ENCODE data around the gene PDCL3. TPM values are rescaled to one million over a fixed set of nuclear protein-coding genes. Genes with fewer than 3 reads are reported as not detected.

The PDCL3 gene
- total RNA-seq, 3 donors from 2014 or later (not counting 1 experiment from before 2014, with no cell fraction given) = 22.3 to 27.3 (median 24.8) TPM

DNA sequence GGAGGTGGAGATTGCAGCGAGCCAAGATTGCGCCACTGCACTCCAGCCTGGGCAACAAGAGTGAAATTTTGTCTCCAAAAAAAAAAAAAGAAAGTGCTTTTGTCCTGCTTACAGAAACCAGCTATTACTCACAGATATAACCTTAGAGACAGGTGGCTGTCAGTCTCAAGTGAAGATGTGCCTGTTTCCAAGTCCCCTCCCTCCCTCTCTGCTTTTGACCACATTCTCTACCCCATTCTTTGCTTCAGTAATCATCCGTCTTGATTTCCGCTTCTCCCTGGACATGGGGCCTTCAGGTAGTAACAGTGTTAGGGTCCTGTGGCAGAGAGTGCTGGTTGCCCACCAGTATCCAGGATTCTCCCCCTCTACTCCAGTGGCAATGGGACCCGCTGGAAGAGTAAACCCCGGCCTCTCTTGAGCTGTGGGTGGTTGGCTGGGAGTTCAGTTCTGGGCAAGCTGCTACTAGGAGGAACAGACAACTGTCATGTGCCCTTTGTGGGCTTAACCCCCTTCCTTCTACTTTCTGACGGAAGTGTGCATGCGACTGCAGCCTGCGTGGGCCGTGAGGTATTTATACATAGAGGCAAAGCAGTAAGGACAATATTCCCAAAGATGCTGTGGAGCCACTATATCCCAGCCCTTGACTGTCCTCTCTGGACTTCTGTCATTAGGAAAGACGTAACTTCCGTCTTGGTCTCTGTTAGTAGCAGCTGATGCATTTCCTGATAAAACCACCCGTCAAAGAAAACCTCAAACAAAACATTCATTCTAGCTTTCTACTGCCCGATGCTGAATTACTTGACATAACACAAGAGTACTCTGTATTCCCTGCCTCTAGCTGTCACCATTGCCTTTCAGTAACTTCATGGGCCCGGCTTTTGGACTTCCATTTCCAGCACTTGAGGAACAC, 17.8 kb downstream of the PDCL3 start:
- peak overlapping the region; percentile 93 for H3K27ac ChIP-seq (ENCODE audit: low read length)
- peak; percentile 72 to 93 (median 86) for ATAC-seq
- no peaks in the 10 kb centered on the region for H3K36me3 ChIP-seq (ENCODE audit: control insufficient read depth, insufficient read depth, low read length)
- intact Hi-C loops (cut with micrococcal nuclease) = loop anchor here (1.0 to 10.0 kb wide), 5 partner anchors 8 to 724 kb away; partner anchors contain the start of genes PDCL3, RNF149 and RPL31
- peak overlapping the region; percentile 27 for H3K4me3 ChIP-seq (ENCODE audit: low read length)
- no peaks in the 10 kb centered on the region for H3K9me3 Mint-ChIP-seq
- DNase-seq = peak; percentile 63 to 86
- H3K4me1 ChIP-seq (ENCODE audit: control insufficient read depth, insufficient read depth, low read length) = peaks cover 29% of the 10 kb centered on the region
- H3K27me3 Mint-ChIP-seq (ENCODE audit: low read depth in 2 of 2) = no peaks in the 10 kb centered on the region
- no peaks in the 10 kb centered on the region for H3K9me3 ChIP-seq (ENCODE audit: control insufficient read depth, insufficient read depth, low read length)
- WGBS (ENCODE audit: insufficient coverage) = 12% methylated on average over 12 of the region's 15 CpGs
- peaks cover 2% of the 10 kb centered on the region for H3K36me3 Mint-ChIP-seq
- TF ChIP-seq, protein P1, sequence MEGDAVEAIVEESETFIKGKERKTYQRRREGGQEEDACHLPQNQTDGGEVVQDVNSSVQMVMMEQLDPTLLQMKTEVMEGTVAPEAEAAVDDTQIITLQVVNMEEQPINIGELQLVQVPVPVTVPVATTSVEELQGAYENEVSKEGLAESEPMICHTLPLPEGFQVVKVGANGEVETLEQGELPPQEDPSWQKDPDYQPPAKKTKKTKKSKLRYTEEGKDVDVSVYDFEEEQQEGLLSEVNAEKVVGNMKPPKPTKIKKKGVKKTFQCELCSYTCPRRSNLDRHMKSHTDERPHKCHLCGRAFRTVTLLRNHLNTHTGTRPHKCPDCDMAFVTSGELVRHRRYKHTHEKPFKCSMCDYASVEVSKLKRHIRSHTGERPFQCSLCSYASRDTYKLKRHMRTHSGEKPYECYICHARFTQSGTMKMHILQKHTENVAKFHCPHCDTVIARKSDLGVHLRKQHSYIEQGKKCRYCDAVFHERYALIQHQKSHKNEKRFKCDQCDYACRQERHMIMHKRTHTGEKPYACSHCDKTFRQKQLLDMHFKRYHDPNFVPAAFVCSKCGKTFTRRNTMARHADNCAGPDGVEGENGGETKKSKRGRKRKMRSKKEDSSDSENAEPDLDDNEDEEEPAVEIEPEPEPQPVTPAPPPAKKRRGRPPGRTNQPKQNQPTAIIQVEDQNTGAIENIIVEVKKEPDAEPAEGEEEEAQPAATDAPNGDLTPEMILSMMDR (IDR thresholded peaks at IDR 0.05) = no peak
- H3K4me1 Mint-ChIP-seq = peaks cover 36 to 40% of the 10 kb centered on the region in 2 donors
- H3K27me3 ChIP-seq (ENCODE audit: control insufficient read depth, insufficient read depth, low read length) = no peaks in the 10 kb centered on the region
- H3K27ac Mint-ChIP-seq = peak overlapping the region; percentile 99 to 100
- H3K4me3 Mint-ChIP-seq = peak overlapping the region; percentile 92

DNA sequence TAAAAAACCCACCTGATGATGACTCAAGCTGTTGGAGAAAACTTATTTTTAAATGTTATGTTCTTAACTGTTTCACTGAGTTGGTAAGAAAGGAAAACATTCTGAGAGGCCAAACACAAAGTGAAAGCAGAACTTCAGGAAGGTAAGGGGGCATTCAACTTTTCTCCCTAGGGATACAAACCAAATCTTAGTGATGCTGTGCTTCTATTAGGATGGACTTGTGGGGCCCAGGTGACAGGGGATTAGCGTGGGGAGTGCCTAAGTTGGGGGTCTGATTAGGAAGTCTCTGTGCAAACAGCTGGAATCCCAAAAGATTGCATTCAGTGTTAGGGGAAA, 18.5 kb downstream of the PDCL3 start:
- Mint-ChIP-seq H3K9me3 (no peaks in the 10 kb centered on the region), H3K36me3 (no peaks in the 10 kb centered on the region), H3K27me3 (ENCODE audit: low read depth in 2 of 2) (no peaks in the 10 kb centered on the region), H3K4me1 (peaks cover 37 to 46% of the 10 kb centered on the region in 2 donors), H3K27ac (peak overlapping the region; percentile 99 to 100), H3K4me3 (peak overlapping the region; percentile 92)
- no peaks in the 10 kb centered on the region for H3K9me3 ChIP-seq (ENCODE audit: control insufficient read depth, insufficient read depth, low read length)
- peak; percentile 4 to 26 (median 26) for ATAC-seq
- WGBS (ENCODE audit: insufficient coverage) = 52% methylated on average over 1 of the region's 1 CpG
- H3K27me3 ChIP-seq (ENCODE audit: control insufficient read depth, insufficient read depth, low read length) = no peaks in the 10 kb centered on the region
- H3K36me3 ChIP-seq (ENCODE audit: control insufficient read depth, insufficient read depth, low read length) = no peaks in the 10 kb centered on the region
- TF ChIP-seq, protein P1 (IDR thresholded peaks at IDR 0.05) = no peak
- peak overlapping the region; percentile 93 for H3K27ac ChIP-seq (ENCODE audit: low read length)
- no peak for DNase-seq
- H3K4me3 ChIP-seq (ENCODE audit: low read length) = peak overlapping the region; percentile 27
- H3K4me1 ChIP-seq (ENCODE audit: control insufficient read depth, insufficient read depth, low read length) = peaks cover 29% of the 10 kb centered on the region
- intact Hi-C loops (cut with micrococcal nuclease) = loop anchor here (1.0 to 10.0 kb wide), 4 partner anchors 14 to 724 kb away; partner anchors contain the start of genes PDCL3, RNF149 and RPL31

DNA sequence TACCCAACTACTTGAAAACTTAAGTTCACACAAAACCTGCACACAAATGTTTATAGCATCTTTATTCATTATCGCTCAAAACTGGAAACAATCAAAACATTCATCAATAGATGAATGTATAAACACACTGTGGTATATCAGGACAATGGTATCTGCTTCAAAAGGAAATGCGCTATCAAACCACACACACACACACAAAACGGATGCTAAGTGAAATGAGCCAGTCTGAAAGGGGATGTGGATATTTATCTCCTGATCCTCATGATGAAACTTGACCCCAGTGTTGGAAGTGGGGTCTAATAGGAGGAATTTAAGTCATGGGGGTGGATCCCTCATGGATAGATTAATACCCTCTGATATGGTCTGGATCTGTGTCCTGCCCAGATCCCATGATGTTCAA, 22.0 kb downstream of the PDCL3 start:
- DNase-seq = peak in 1 of 2 donors; percentile 39
- no peaks in the 10 kb centered on the region for H3K36me3 Mint-ChIP-seq
- Histone ChIP-seq H3K27me3 (ENCODE audit: control insufficient read depth, insufficient read depth, low read length) (no peaks in the 10 kb centered on the region), H3K4me3 (ENCODE audit: low read length) (no peak overlapping the region), H3K4me1 (ENCODE audit: control insufficient read depth, insufficient read depth, low read length) (peaks cover 43% of the 10 kb centered on the region), H3K27ac (ENCODE audit: low read length) (no peak overlapping the region), H3K36me3 (ENCODE audit: control insufficient read depth, insufficient read depth, low read length) (no peaks in the 10 kb centered on the region), H3K9me3 (ENCODE audit: control insufficient read depth, insufficient read depth, low read length) (no peaks in the 10 kb centered on the region)
- H3K9me3 Mint-ChIP-seq = no peaks in the 10 kb centered on the region
- H3K4me3 Mint-ChIP-seq = no peak overlapping the region
- H3K27ac Mint-ChIP-seq = peak overlapping the region; percentile 43 to 63
- H3K4me1 Mint-ChIP-seq = peaks cover 53 to 68% of the 10 kb centered on the region in 2 donors
- intact Hi-C loops (cut with micrococcal nuclease) = loop anchor here (5.0 to 10.0 kb wide), 2 partner anchors 417 to 720 kb away; partner anchors contain the start of genes RNF149 and RPL31
- no peaks in the 10 kb centered on the region for H3K27me3 Mint-ChIP-seq (ENCODE audit: low read depth in 2 of 2)
- ATAC-seq = peak in 1 of 3 donors; percentile 40
- WGBS (ENCODE audit: insufficient coverage) = 50% methylated on average over 1 of the region's 3 CpGs
- TF ChIP-seq, protein P1 (IDR thresholded peaks at IDR 0.05) = no peak
